Uterus (tissue), 2 donors: Measurements from ENCODE around the gene UPF2.

Source experiments
- CTCF ChIP-seq, 4 experiments: fragments of 200-600 bp in 2 of 4; fragments of 450-650 bp in 2 of 4; sonication (generic) in 2 of 4; IDR thresholded peaks; one replicate each; pipeline ENCODE4 v1.5.1; 2016 to 2019; ENCODE audit warnings: antibody characterized with exemption in 4 of 4, mild to moderate bottlenecking in 2 of 4, moderate library complexity in 1 of 4
- POLR2A ChIP-seq, 2 donors: fragments of 450-650 bp; IDR thresholded peaks; one replicate each; pipeline ENCODE4 v1.6.1; 2016; ENCODE audit warnings: antibody characterized with exemption in 2 of 2, mild to moderate bottlenecking in 1 of 2, moderate library complexity in 1 of 2

- no peak for TF ChIP-seq CTCF (IDR thresholded peaks at IDR 0.05)
- no peak for TF ChIP-seq POLR2A (IDR thresholded peaks at IDR 0.05)
These were observed 123.3 kb downstream of the UPF2 start for GRCh38 chr10:11919271-11919670.
